ENCODE measurements around the gene TNFRSF12A.

DNA sequence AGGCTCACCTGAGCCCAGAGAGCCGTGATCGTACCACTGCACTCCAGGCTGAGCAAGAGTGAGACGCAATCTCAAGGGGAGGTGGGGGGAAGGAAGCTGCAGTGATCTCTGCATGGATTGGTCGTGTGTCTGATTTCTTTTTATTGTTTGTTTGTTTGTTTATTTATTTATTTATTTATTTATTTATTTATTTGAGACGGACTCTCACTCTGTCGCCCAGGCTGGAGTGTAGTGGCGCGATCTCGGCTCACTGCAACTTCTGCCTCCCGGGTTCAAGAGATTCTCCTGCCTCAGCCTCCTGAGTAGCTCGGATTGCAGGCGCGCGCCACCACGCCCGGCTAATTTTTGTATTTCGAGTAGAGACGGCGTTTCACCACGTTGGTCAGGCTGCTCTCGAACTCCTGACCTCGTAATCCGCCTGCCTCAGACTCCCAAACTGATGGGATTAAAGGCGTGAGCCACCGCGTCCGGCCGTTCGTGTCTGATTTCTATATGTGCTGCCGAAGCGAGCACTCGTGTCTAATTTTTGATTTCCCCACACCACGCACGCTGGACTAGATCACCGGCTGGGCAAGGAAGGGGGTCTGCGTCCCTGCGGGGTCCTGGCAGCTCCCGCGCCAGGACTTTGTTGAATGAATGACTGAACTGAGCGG is 448 bp upstream of the TNFRSF12A start:
- TF ChIP-seq ZNF416 (tag by site-specific recombination; IDR thresholded peaks at IDR 0.05) (no peak), ZNF274 (IDR thresholded peaks at IDR 0.05; ENCODE audit: low read length) (no peak), ZNF274 (tag by site-specific recombination; IDR thresholded peaks at IDR 0.05; ENCODE audit: borderline replicate concordance) (no peak), MEIS1 (CRISPR knock-in tag; IDR thresholded peaks at IDR 0.05; ENCODE audit: borderline replicate concordance) (no peak)
